Coronary artery (tissue), 2 donors: ENCODE results near the gene IL27RA.
"Not testable (repeated sequence)": the region's sequence is repeated elsewhere in the genome, so short reads cannot be mapped to it uniquely, and the experiment has no call there.

ENCODE experiments used
- DNase-seq: peaks from one replicate; pipeline ENCODE4 v3.0.0-alpha.2; 2017; ENCODE audit warnings: low spot score
- H3K27ac ChIP-seq, 2 donors: fragments of 200-600 bp; sonication (generic); one replicate each; pipeline ENCODE4 v1.5.1; 2016 to 2019
- H3K4me3 ChIP-seq: fragments of 200-600 bp; sonication (generic); 2 replicates; pipeline ENCODE4 v1.5.1; 2016; ENCODE audit warnings: mild to moderate bottlenecking, moderate library complexity
- CTCF ChIP-seq: fragments of 200-600 bp; sonication (generic); IDR thresholded peaks from one replicate; pipeline ENCODE4 v1.5.1; 2019; ENCODE audit warnings: antibody characterized with exemption

IL27RA gene

GRCh38 chr19:14006085-14006765 is 25.3 kb upstream of the IL27RA start, which contains the start of gene RFX1:
Gene RFX1 (minus strand): TSS chr19:14006320. CDS start chr19:13993843, 12,477 bp downstream.
- peak; percentile 100 for DNase-seq
- TF ChIP-seq CTCF = no peak
- Histone ChIP-seq H3K27ac (peak within 1 kb of the TSS; percentile 100), H3K4me3 (peak within 1 kb of the TSS; percentile 99)

GRCh38 chr19:14006766-14007562 is 24.6 kb upstream of the IL27RA start:
- peak overlapping the region; percentile 87 to 100 for H3K27ac ChIP-seq
- no peak for TF ChIP-seq CTCF
- no peak for DNase-seq

GRCh38 chr19:14012378-14012915 is 19.1 kb upstream of the IL27RA start:
- TF ChIP-seq CTCF = no peak
- H3K27ac ChIP-seq = no peak overlapping the region

More at GRCh38 chr19:14006766-14007562, 24.6 kb upstream of the IL27RA start:
- peak overlapping the region; percentile 99 for H3K4me3 ChIP-seq

GRCh38 chr19:14015524-14016035 is 16.0 kb upstream of the IL27RA start:
- TF ChIP-seq CTCF = no peak
- Histone ChIP-seq H3K4me3 (no peak overlapping the region), H3K27ac (no peak overlapping the region)
- DNase-seq = no peak

More at GRCh38 chr19:14012378-14012915, 19.1 kb upstream of the IL27RA start:
- H3K4me3 ChIP-seq = no peak overlapping the region
- DNase-seq = no peak

GRCh38 chr19:14019100-14019499 is 12.5 kb upstream of the IL27RA start:
- DNase-seq = no peak
- TF ChIP-seq CTCF = no peak
- no peak overlapping the region for H3K27ac ChIP-seq
- H3K4me3 ChIP-seq = no peak overlapping the region

- not testable (repeated sequence) for DNase-seq, H3K4me3 ChIP-seq, H3K27ac ChIP-seq
These were observed 11.8 kb upstream of the IL27RA start for GRCh38 chr19:14019739-14020138.

- DNase-seq = no peak
- Histone ChIP-seq H3K27ac (no peak overlapping the region), H3K4me3 (no peak overlapping the region)
- no peak for TF ChIP-seq CTCF
These were observed 10.1 kb upstream of the IL27RA start for GRCh38 chr19:14021474-14021873.
